ENCODE measurements around the gene ROGDI. TPM values are rescaled to one million over a fixed set of nuclear protein-coding genes. Genes with fewer than 3 reads are reported as not detected.

ROGDI gene
- 17.8 and 25.8 TPM in 2 replicates for total RNA-seq (2014; rRNA removed)
- 23.6 TPM for polyA plus RNA-seq (2012)

- DNase-seq (ENCODE audit: low read depth): peak; percentile 19
Measured at GRCh38 chr16:4801962-4802658, at the start of gene ROGDI. ROGDI (minus strand) TSS chr16:4802633; CDS start chr16:4802571, 62 bp downstream.

- DNase-seq (ENCODE audit: low read depth): no peak
Measured at GRCh38 chr16:4850211-4850610, 47.8 kb upstream of the ROGDI start.

DNA sequence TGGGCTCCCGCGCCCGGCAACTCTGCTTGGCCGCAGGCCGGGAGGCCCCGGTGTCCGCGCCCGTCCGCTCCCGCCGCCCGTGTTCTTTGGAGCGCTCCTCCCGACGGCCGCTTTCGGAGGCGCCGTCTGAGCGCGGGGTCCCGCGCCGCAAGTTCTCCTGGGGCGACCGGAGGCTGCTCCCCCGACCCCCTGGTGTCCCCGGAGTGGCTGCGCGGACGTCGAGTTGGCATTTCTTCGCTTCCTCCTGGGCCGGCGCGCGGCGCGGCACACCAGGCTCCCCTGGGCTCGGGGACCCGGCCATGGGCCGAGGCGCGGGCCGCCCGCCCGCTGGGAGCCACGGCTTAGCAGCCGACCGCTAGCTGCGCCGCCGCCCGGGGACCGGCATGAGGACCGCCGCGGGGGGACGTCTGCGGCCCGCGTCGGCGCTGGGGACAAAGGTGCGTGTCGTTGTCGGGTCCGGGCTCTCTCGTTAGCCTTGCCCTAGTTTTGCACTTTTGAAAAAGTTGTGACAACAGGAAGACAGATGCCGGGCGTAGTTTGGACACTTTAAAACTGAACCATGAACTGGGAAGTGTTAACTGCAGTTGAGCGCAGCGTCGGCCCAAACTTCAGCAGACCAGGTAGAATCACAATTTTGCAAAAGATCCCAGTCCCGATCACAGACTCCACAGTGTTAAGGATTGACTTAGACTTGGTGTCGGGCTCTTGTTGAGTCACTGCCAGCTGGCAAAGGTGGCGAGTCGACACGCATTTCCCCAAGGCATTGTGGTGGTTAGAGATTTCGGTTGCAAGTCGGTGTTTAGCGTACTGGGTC lies 45.5 kb upstream of the ROGDI start:
- DNase-seq (ENCODE audit: low read depth): peak; percentile 66

DNA sequence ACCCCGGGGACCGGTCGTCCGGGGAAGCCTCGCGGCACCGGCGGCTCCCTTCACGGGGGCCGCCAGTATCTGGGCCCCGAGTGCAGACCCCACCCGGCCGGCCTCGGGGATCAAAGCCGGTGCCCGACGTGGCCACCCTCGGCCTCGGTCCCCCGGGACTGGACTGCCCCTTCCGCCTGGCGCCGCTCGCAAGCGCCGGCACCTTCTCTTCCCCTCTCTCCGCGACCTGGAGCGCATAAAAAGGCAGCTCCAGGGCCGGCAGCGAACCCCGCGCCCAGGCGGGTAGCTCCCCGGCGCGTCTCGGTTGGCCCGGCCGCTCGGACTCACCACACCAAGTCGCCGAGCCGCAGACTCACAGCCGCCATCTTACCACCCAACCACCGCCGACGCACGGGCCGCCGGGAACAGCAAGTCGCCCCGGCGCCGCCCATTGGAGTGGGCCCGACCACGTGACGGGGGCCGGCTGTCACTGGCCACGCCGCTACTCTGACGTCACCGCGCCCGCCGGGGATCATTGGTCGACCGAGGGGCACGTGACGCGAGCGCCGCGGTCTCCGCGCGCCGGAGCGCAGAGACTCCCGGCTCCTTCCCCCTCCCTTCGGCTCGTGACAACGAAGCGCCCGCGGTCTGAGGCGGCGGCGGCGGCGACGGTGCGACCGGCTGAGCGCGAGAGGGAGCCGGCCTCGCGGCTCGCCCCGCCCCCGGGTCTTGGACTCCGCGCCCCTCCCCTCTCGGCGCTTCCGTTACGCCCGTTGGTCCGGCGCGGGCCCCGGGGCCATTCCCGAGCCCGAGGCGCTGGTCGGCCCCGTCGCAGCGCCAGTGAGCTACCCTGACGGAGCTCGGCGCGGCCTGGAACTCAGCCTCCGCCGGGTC lies 44.7 kb upstream of the ROGDI start, which contains the start of the genes GLYR1 and UBN1:
TSS of gene GLYR1 (minus strand) at position 388 of the 873 bp plus-strand sequence. CDS start at position 365, 23 bp downstream.
TSS of gene UBN1 (plus strand) at position 581 of the 873 bp plus-strand sequence. CDS start 5,437 bp downstream, outside the sequence.
- peak; percentile 95 for DNase-seq (ENCODE audit: low read depth)

DNA sequence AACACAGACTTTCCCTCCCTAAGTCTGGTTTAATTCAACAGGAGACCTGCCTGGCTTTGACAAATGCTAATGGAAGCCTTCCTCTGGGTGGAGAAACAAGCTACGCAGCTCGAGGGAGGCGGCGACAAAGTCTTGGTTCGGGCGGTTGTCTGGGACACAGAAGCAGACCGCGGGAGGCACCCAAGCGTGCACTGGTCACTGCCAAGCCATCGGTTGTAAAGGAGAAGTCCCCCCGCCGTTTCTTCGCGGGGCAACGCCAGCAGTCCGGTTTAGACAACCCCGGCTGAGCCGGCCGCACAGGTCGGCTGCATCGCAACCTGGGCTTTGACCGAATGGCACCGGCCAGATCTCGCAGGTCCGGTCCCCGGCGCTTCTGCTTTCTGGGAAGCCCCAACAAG lies 44.1 kb upstream of the ROGDI start:
- peak; percentile 49 for DNase-seq (ENCODE audit: low read depth)

GRCh38 chr16:4840984-4841383 lies 38.6 kb upstream of the ROGDI start:
- no peak for DNase-seq (ENCODE audit: low read depth)

DNA sequence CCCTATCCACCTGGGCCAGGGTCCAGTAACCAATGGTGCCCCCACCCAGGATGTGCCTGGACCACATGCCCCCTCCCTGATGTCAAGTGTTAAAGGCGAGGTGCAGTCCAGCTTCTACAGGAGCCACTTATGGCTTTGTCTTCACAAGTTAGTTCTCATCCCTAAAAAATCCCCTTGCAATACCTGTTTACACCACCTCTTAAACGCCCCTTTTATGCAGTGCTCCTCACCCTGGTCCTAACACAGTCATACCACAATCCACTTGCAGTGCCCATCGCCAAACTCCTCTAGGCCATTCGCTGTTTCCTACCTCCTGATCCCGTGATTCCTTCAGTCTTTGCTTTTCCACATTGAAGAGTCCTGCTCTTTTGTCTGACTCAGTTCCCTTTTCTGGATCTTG lies 37.5 kb upstream of the ROGDI start:
- no peak for DNase-seq (ENCODE audit: low read depth)

DNA sequence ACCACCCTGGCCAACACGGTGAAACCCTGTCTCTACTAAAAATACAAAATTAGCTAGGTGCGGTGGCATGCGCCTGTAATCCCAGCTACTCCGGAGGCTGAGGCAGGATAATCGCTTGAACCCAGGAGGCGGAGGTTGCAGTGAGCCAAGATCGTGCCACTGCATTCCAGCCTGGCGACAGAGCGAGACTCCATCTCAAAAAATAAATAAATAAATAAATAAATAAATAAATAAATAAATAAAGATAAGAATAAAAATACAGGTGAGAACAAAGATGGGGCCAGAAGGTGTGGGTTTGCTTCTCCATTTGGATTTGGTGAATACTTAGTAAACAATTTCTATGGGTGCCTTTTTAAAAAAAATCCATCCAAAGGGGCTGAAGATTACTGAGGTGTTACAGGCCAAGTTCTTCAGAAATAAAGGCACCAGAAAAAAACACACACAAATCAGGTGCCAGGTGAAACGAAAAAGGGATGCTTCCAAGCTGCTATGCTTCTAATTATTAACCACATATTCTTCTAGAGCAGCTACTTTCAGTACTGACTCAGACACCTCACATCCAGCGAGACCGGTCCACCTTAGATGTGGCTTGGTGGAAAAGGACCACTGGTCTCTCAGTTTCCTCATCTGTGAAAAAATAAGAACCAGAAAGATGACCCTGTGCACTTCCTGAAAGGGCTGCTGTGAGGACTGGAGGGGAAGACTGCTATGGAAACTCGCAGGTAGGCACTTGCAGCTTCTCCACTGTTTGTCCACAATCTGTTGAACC lies 35.5 kb upstream of the ROGDI start:
- DNase-seq (ENCODE audit: low read depth): no peak

- DNase-seq (ENCODE audit: low read depth): no peak
Measured at GRCh38 chr16:4836727-4837126, 34.3 kb upstream of the ROGDI start.

DNA sequence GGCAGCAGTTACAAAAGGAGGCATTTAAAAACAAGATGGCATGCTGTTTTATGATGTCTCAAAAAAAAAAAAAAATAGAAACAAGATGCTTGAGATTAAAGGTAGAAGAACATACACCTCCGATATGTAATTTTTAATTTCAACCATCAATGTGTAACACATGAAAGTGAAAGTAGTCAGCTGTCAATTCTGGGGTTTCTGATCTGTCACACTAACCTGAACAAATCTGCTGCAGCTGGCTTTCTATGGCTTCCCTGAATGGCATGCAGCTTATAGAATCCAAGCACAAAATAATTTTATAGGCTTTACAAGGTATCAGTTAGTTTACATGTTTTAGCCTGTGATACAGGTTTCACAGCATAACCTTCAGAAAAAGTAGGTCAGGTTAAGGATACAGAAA lies 31.2 kb upstream of the ROGDI start:
- DNase-seq (ENCODE audit: low read depth): no peak

GRCh38 chr16:4832698-4833343 lies 30.4 kb upstream of the ROGDI start:
- no peak for DNase-seq (ENCODE audit: low read depth)

DNA sequence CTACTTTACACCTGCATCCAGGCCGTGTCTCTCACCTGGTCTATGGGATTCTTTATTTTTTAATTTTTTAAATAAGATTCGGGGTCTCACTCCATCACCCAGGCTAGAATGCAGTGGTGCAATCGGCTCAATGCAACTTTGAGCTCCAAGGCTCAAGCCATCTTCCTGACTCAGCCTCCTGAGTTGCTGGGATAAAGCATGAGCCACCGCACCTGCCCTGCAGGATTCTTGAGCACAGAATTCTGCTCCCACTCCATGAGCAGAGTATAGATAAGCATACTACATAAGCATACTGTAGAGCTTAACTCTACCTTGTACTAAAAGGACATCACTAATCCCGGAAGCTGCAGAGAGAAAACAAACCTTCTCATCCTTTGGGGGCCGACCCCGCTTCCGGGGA lies 29.2 kb upstream of the ROGDI start:
- DNase-seq (ENCODE audit: low read depth): no peak

GRCh38 chr16:4830408-4830807 lies 28.0 kb upstream of the ROGDI start:
- no peak for DNase-seq (ENCODE audit: low read depth)

- no peak for DNase-seq (ENCODE audit: low read depth)
Measured at GRCh38 chr16:4828567-4829321, 26.3 kb upstream of the ROGDI start.

- no peak for DNase-seq (ENCODE audit: low read depth)
Measured at GRCh38 chr16:4826980-4827379, 24.5 kb upstream of the ROGDI start.

DNA sequence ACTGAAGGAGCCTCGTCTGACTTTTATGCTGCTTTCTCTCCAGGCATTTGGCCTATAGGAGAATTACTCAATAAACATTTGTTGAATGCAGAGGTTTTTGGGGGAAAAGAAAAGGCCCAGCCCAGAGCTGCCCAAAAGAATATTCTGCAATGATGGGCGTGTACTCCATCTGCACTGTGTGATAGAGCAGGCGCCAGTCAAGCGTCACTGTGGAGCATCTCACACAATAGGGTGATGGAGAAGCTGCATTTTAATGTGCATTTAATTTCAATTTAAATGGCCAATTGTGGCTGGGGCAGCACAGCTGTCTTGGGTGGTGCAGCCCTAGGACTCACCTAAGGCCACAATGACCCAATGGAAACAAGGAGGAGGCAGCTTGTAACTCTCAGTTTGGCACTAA lies 24.1 kb upstream of the ROGDI start:
- DNase-seq (ENCODE audit: low read depth): no peak

DNA sequence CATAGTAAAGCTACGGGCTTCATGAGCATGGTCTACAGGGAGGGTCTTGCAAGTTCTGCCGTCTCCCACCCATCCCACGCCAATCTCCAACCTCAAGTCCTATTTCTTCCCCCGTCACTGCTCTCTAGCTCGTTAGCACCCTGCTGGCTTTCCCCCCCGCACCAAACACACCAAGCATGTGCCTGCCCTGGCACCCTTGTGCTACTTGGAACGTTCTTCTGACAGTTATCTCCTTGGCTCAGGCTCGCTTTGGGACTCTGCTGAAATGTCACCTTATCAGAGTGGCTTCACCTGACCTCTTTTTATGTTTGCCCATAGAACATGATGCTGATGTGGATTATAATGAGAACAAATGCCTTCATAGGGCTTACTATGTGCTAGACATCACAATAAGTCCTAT lies 22.8 kb upstream of the ROGDI start:
- no peak for DNase-seq (ENCODE audit: low read depth)

- no peak for DNase-seq (ENCODE audit: low read depth)
Measured at GRCh38 chr16:4820652-4821051, 18.2 kb upstream of the ROGDI start.

DNA sequence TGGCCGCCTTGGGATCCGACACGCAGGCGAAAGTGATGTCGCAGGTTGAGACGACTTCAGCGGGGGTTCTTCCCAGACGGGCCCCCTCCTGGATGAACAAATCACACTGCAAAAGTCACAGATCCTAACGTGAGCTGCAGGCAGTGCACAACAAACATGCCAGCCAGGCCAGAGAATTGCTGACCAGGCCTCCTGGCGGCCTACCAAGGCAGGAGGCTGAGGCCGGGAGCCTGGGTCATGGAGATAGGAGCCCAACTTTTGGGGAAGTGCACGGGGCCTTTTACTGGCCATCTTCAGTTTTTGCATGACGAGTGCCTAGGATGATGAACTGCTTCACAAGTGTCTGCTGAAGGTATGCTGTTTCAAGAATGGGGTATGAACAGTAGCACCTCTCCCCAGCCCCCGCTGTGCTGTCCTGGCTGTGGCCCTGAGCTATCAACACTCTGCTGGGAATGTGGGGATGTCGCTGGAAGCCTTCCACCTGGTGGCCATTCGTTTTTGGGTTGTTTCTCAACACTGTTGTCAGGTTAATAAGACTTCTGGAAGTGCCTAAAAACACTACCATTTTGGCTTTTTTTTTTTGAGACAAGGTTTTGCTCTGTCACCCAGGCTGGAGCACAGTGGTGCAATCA lies 12.2 kb upstream of the ROGDI start:
- no peak for DNase-seq (ENCODE audit: low read depth)

Measured in LHCN-M2 (cell line).